Measurements from ENCODE around the gene TMEM147.

TMEM147 gene
- total RNA-seq = 15.0 to 81.2 (median 30.3) reads per million in 3 experiments

DNA sequence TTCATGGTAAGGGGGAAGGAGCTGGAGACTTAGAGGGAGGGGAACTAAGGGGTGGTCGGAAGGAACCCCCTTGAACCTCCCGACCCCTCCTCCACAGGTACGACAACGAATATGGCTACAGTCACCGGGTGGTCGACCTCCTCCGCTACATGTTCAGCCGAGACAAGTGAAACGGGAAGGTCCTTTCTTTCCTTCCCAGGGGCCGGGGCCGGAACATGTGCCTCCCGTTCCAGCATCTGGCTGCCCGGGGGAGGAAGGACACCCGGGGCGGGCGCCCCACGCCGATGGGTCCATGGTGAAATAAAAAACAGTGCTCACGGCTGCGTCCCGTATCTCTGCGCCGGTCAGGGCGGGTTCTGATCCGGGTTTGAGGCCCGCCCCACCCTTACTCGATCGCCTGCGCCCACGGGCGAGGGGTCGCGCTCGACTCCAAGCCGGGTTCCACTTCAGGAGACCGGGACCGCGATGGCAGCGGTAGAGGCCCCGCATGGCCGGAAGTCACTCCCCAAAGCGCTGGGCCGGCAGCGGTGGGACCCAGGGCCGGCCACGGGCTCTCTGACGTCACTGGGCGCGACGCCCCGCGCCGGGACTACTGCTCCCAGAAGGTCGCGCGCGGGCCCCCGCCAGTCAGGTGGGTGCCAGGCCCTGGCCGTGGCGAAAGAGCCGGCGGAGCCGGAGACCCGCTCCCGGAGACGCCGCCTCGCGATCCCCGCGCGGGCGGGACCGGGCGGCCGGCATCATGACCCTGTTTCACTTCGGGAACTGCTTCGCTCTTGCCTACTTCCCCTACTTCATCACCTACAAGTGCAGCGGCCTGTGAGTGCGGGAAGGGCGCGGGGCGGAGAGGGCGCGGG, at the start of gene TMEM147:
Gene TMEM147 (plus strand): TSS at position 626 of the 854 bp plus-strand sequence. CDS start 114 bp downstream, at position 740.
- DNase-seq = peak; percentile 69

GRCh38 chr19:35497406-35497805, 48.0 kb upstream of the TMEM147 start:
- no peak for DNase-seq

DNA sequence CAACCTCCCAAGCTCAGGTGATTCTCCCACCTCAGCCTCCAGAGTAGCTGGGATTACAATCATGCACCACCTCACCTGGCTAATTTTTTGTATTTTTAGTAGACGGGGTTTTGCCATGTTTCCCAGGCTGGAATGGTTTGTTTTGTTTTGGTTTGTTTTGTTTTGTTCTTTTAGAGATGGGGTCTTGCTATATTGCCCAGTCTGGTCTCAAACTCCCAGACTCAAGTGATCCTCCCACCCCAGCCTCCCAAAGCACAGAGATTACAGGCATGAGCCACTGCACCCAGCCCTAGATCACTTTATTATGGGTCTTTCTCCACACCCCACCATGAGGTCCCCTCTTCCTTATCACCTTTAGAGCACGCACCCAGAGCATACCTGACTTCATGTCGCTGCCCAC, 47.2 kb upstream of the TMEM147 start:
- DNase-seq = no peak

GRCh38 chr19:35498984-35499527, 46.4 kb upstream of the TMEM147 start:
- DNase-seq = no peak

- no peak for DNase-seq
Measured at GRCh38 chr19:35500611-35501010, 44.8 kb upstream of the TMEM147 start.

DNA sequence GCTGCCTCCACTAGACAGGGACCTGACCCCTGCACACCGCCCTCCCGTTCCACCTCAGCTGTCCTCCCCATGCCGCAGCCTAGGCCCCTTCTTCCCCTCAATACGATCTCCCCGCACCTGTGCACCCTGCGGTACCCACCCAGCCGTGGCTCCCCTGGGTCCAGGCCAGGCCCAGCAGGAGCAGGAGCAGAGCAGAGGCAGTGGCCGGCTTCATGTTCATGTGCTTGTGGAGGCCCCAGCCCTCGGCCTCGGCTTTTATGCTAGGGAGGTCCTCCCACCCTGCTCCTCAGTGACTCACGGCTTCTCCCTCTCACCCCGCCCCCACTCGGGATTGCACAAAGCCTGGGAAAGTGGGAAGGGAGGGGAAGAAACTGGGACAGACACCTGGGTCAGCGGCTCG, 43.7 kb upstream of the TMEM147 start:
- DNase-seq = no peak

GRCh38 chr19:35502751-35503150, 42.7 kb upstream of the TMEM147 start:
- no peak for DNase-seq

- DNase-seq = no peak
Measured at GRCh38 chr19:35506011-35506410, 39.4 kb upstream of the TMEM147 start.

GRCh38 chr19:35507561-35507960, 37.9 kb upstream of the TMEM147 start:
- DNase-seq = no peak

- no peak for DNase-seq
Measured at GRCh38 chr19:35508129-35508528, 37.3 kb upstream of the TMEM147 start.

GRCh38 chr19:35509018-35509652, 36.3 kb upstream of the TMEM147 start:
- DNase-seq = peak; percentile 23

GRCh38 chr19:35509861-35510625, 35.4 kb upstream of the TMEM147 start:
- DNase-seq = peak; percentile 50

DNA sequence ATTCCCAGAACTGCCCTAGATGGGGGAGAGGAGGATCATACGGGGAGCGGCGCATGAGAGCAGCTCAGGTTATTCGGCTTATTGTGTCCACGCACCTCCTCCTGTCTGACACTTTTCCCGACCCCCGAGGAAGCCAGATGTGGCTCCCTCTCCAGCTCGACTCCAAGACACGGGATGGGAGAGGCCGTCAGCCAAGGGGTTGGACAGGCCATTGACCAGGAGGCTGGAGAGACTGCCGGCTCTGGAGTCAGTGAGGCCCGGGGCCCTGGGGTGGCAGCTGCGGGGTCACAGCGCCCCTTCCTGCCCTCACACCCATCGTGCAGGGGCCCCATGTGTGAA, 34.8 kb upstream of the TMEM147 start:
- no peak for DNase-seq

DNA sequence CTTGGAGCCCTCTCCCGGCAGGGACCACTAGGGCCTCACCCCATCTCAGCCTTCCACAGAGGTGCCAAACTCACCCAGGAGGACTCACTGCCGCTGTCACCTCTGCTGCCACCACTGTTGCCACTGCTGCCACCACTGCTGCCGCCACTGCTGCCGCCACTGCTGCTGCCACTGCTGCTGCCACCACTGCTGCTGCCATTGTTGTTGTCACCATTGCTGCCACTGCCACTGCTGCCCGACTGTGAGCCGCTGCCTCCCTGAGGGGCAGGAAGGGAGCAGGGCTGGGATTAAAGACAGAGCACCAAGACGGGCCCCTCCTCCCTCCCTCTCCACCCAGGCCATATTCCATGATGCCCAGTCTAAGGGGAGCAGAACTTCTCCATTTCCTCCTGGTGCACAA, 34.1 kb upstream of the TMEM147 start:
- DNase-seq = no peak

- no peak for DNase-seq
Measured at GRCh38 chr19:35512831-35513627, 32.4 kb upstream of the TMEM147 start.

DNA sequence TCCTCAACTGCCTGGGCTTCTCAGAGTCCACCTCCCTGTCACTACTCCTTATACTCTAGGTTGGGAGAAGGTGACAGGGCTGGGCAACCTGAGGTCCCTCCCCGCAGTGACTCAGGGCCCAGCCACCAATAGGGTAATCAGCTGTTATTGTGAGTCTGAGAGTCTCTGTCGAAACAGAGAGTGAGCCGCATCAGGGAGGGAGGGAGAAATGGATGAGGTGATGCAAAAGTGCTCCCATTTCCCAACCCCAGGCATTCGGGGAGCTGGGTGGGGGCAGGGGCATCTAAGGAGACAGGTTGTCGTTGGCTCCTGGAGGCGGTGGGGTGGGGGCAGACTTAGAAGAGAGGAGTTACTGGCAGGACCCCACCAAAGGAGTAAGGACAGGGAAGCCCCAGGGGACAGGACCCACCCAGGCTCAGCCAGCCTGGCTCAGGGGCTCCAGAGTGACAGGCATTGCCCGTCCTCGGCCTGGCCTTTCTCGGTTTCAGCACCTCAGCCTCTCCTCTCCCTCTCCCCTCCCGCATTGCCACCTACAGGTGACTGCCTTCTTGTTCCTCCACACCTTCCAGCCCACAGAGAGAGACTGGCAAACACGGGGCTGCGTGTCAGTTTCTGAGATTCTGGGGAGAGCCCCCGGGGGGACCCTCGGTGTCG, 31.7 kb upstream of the TMEM147 start, which contains the start of gene DMKN:
Gene DMKN (minus strand): TSS at position 22 of the 654 bp plus-strand sequence. CDS start 174 bp downstream, outside the sequence.
- no peak for DNase-seq

GRCh38 chr19:35514282-35514809, 31.1 kb upstream of the TMEM147 start:
- no peak for DNase-seq

- DNase-seq = no peak
Measured at GRCh38 chr19:35516310-35516709, 29.1 kb upstream of the TMEM147 start.

DNA sequence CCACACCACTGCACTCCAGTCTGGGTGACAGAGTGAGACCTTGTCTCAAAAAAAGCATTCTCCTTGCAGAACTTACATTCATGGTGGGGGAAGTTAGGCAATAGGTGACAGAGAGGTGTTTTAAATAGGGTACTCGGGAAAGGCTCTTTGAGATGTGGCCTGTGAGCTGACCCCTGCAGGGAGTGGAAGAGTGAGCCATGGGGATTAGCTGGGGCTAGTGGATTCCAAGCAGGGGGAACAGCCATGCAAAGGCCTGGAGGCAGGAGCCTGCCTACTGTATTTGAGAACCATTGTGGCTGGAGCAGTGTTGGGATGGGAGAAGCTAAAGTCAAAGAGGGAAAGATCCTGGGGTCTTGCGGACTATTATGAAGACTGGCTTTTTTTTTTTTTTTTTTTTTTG, 28.1 kb upstream of the TMEM147 start:
- no peak for DNase-seq

DNA sequence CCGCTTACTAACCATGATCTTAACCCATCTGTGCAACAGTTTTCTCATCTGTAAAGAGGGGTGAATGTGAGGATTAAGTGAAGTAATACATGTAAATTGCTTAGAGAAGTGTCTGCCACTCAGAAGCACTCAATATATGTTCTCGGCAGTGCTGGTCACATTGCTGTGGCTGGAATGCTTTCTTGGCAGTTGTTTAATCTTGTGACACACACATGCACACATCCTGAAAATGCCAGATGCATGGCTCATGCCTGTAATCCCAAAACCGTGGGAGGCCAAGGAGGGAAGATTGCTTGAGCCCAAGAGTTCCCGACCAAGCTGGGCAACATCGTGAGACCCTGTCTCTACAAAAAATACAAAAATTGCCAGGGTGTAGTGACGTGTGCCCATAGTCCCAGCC, 27.1 kb upstream of the TMEM147 start:
- DNase-seq = no peak

- DNase-seq = no peak
Measured at GRCh38 chr19:35519291-35519690, 26.1 kb upstream of the TMEM147 start.
